Lower lobe of right lung (tissue), 2 donors: ENCODE results near the gene MMP26. TPM values are rescaled to one million over a fixed set of nuclear protein-coding genes. Genes with fewer than 3 reads are reported as not detected.
"Not testable (repeated sequence)": the region's sequence is repeated elsewhere in the genome, so short reads cannot be mapped to it uniquely, and the experiment has no call there.

Experiments
- ATAC-seq, 2 donors: fragments of 200-7000 bp; cut with Tn5 transposase; one replicate each; pipeline ENCODE4 v1.9.1; 2020 to 2022; ENCODE audit warnings: mild to moderate bottlenecking in 2 of 2, moderate library complexity in 2 of 2
- DNase-seq: peaks from one replicate; pipeline ENCODE4 v3.0.0-alpha.2; 2020
- H3K27ac ChIP-seq: fragments of 200-600 bp; one replicate; pipeline ENCODE4 v1.8.0; 2022
- H3K27me3 ChIP-seq: fragments of 200-600 bp; one replicate; pipeline ENCODE4 v1.8.0; 2022; ENCODE audit warnings: low read depth
- H3K36me3 ChIP-seq: fragments of 200-600 bp; one replicate; pipeline ENCODE4 v1.8.0; 2022; ENCODE audit warnings: mild to moderate bottlenecking
- H3K4me1 ChIP-seq: fragments of 200-600 bp; one replicate; pipeline ENCODE4 v1.8.0; 2022
- H3K4me3 ChIP-seq: fragments of 200-600 bp; one replicate; pipeline ENCODE4 v1.8.0; 2022; ENCODE audit warnings: mild to moderate bottlenecking
- H3K9me3 ChIP-seq: fragments of 200-600 bp; one replicate; pipeline ENCODE4 v1.8.0; 2022
- CTCF ChIP-seq: fragments of 200-600 bp; IDR thresholded peaks from one replicate; pipeline ENCODE4 v1.8.0; 2022; ENCODE audit warnings: antibody characterized with exemption, mild to moderate bottlenecking
- intact Hi-C: fragments of 100-400 bp; cut with DNase I; formaldehyde crosslinking; loops from one replicate; pipeline ENCODE4 v1.11.0; 2022
- total RNA-seq: library from RNA; stranded (reverse); fragmentation: NEBNext Ultra II Directional; extraction: Animal tissue kit (Norgen Biotek cat#: 25700); gene quantifications from one replicate; pipeline ENCODE4 v1.2.1, GENCODE V29; 2021
- donor health status: DM: no; HTN: yes; CAD: no; lungs with severe emphysema.

Gene MMP26
- total RNA-seq, 1 donor from 2014 or later: not detected

DNA sequence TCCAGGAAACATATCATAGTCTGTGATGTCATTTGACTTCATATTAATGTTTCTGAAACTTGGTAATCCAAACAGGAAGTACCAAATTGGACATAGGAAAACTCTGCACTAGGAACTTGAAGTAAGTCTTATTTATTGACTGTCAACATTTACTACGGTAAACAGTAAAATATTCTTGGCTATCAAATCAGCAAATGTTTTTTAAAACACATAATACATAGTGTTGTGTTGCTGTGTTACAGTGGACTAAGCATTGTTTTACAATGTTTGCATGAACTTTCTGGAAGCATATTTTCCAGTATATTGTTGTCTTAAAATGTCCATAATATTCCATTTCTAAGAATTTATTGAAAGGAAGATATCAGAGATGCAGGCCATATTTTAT, 4.2 kb upstream of the MMP26 start:
- Histone ChIP-seq H3K4me3 (no peak overlapping the region), H3K36me3 (no peaks in the 10 kb centered on the region), H3K27ac (no peak overlapping the region), H3K9me3 (no peaks in the 10 kb centered on the region), H3K27me3 (no peaks in the 10 kb centered on the region), H3K4me1 (no peaks in the 10 kb centered on the region)
- no peak for ATAC-seq
- no peak for DNase-seq
- no peak for TF ChIP-seq CTCF
- intact Hi-C loops: no loop called here

- Histone ChIP-seq H3K4me3 (no peak overlapping the region), H3K36me3 (no peaks in the 10 kb centered on the region), H3K27ac (no peak overlapping the region), H3K27me3 (no peaks in the 10 kb centered on the region), H3K9me3 (no peaks in the 10 kb centered on the region), H3K4me1 (no peaks in the 10 kb centered on the region)
- TF ChIP-seq CTCF: no peak
- intact Hi-C loops: no loop called here
- ATAC-seq: no peak
- no peak for DNase-seq
Observed at GRCh38 chr11:4704790-4705334, 278 bp downstream of the MMP26 start.

DNA sequence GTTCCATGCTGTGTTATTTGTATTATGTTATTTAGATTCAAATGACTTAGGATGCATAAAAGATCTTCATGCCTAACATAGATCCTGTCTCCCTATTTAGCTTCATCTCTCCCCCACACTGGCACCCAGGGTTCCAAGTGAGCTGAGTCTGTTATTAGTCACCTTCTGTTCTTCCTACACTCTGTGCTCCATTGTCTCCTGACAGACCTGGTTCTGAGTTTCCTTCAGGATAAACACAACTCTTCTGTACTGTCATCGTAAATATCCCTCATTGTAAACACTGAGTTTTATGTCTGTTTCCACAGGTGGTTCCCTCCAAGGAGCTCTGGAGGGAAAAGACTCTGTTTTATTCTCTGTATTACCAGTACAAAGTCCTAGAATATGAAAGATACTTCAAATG, 8.7 kb downstream of the MMP26 start:
- no peak for ATAC-seq
- Histone ChIP-seq H3K4me1 (no peaks in the 10 kb centered on the region), H3K9me3 (no peaks in the 10 kb centered on the region), H3K4me3 (no peak overlapping the region), H3K27ac (no peak overlapping the region), H3K36me3 (no peaks in the 10 kb centered on the region), H3K27me3 (no peaks in the 10 kb centered on the region)
- intact Hi-C loops: no loop called here
- no peak for TF ChIP-seq CTCF
- no peak for DNase-seq

DNA sequence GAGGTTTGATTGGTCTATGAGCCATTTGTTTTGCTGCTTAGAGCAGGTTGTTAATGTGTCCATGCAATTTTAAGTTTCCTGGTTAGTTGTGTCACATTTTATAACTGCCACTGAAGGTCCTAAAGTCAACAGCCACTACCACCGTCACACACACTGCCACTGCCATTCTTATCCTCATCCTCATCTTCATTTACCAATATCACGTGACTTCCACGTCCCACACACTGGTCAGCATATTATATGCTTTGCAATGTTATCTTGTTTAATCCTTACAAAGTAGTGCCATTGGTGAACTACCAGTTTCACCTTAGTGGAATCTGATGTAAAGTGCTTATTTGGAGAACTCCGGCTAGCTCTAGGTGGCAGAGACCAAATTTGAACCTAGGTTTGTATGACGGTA, 9.7 kb downstream of the MMP26 start:
- intact Hi-C loops: no loop called here
- DNase-seq: no peak

DNA sequence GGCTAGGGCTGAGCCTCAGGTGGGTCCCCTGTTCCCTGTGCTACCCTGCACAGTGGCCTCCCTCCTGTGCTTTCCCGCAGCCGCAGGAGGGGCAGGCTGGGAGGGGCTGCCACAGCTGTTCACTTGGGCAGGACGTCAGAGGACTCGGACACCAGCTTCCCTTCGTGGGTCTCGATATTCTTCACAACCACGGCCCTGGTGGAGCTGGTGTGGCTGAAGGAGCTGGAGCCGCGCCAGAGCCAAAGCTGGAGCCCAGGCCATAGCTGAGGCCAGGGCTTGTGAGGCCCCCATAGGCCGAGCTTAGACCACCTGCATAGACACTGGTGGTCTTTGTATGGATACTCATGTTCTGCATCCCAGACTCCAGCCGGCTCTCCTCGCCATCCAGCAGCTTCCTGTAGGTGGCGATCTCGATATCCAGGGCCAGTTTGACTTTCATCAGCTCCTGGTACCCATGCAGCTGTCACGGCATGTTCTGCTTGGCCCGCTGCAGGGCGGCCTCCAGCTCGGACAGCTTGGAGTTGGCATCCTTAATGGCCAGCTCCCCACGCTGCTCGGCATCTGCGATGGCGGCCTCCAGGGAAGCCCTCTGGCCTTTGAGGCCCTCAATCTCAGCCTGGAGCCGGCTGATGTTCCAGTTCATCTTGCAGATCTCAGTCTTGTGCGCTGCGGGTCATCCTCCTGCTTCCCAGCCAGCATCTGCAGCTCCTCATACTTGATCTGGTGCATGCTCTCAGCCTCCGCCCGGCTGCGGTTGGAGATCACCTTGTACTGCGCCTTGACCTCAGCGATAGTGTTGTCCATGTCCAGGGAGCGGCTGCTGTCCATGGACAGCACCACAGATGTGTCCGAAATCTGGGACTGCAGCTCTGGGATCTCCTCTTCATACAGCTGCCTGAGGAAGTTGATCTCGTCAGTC, 18.3 kb downstream of the MMP26 start:
- H3K4me3 ChIP-seq, ATAC-seq, DNase-seq, H3K4me1 ChIP-seq, H3K27me3 ChIP-seq, H3K36me3 ChIP-seq, H3K27ac ChIP-seq, H3K9me3 ChIP-seq, intact Hi-C loops: not testable (repeated sequence)

More for the DNA sequence above, 9.7 kb downstream of the MMP26 start:
- TF ChIP-seq CTCF: no peak
- no peaks in the 10 kb centered on the region for H3K4me1 ChIP-seq
- ATAC-seq: no peak
- no peaks in the 10 kb centered on the region for H3K9me3 ChIP-seq
- H3K27me3 ChIP-seq: no peaks in the 10 kb centered on the region
- no peak overlapping the region for H3K4me3 ChIP-seq
- no peak overlapping the region for H3K27ac ChIP-seq
- H3K36me3 ChIP-seq: no peaks in the 10 kb centered on the region

DNA sequence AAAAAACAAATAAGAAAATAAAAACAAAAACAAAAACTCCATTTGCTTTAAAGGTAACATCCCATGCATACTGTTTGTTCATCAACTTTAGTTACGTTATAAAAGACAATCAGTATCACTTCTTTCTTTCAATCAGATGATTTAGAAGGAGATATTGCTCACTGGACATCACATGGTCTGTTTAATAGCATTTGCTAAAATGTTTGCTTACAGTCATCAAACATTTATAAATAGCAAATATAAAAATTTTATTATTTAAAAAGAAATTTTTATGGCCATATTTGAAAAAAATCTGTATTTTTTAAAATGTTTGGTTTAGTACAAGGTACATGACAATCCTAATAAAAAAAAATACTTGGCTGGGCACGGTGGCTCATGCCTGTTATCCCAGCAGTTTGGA, 22.6 kb downstream of the MMP26 start:
- H3K36me3 ChIP-seq: no peaks in the 10 kb centered on the region
- no peak overlapping the region for H3K4me3 ChIP-seq
- intact Hi-C loops: no loop called here
- no peaks in the 10 kb centered on the region for H3K4me1 ChIP-seq
- no peak for TF ChIP-seq CTCF
- H3K9me3 ChIP-seq: no peaks in the 10 kb centered on the region
- no peak overlapping the region for H3K27ac ChIP-seq
- no peaks in the 10 kb centered on the region for H3K27me3 ChIP-seq
- DNase-seq: no peak
- ATAC-seq: no peak
